PC-3 (cell line): ENCODE measurements around the gene APLNR. TPM values are rescaled to one million over a fixed set of nuclear protein-coding genes. Genes with fewer than 3 reads are reported as not detected.

Source experiments
- ATAC-seq: fragments of 200-7000 bp; cut with Tn5 transposase; 2 replicates; pipeline ENCODE4 v1.9.1; 2020; ENCODE audit warnings: mild to moderate bottlenecking, moderate library complexity
- BruUV-seq: library from RNA; stranded (reverse); fragments of 400-500 nt; replicated peaks from 2 replicates; lab custom pipeline; 2021; lab: Mats Ljungman, UMichigan
- CTCF ChIA-PET: fragments of 300-600 bp; sonication (Branson Sonifier 250); formaldehyde crosslinking; loops from one replicate; lab custom pipeline; 2022; ENCODE audit warnings: antibody characterized with exemption; lab: Charles Lee
- POLR2A ChIA-PET: fragments of 300-600 bp; sonication (Branson Sonifier 250); formaldehyde crosslinking; loops from one replicate; lab custom pipeline; 2022; ENCODE audit warnings: antibody characterized with exemption; ENCODE audit not compliant: unreplicated experiment; lab: Charles Lee
- DNase-seq: peaks from one replicate; pipeline ENCODE4 v3.0.0-alpha.2; 2015
- H2AFZ ChIP-seq: fragments of 300-600 bp; sonication (generic); 2 replicates; pipeline ENCODE4 v1.6.0; 2016; ENCODE audit warnings: antibody characterized with exemption, low read length
- H3F3A ChIP-seq: fragments of 300-600 bp; sonication (generic); one replicate; pipeline ENCODE4 v1.6.0; 2017; ENCODE audit warnings: antibody characterized with exemption, low read length, control low read depth, mild to moderate bottlenecking; ENCODE audit not compliant: unreplicated experiment
- H3K27ac ChIP-seq: fragments of 300-600 bp; sonication (generic); 2 replicates; pipeline ENCODE4 v1.5.1; 2016; ENCODE audit warnings: mild to moderate bottlenecking, low read length
- H3K27me3 ChIP-seq: fragments of 300-600 bp; sonication (generic); 2 replicates; pipeline ENCODE4 v1.6.1; 2016; ENCODE audit warnings: low read length, mixed read lengths
- H3K36me3 ChIP-seq: fragments of 300-600 bp; sonication (generic); 2 replicates; pipeline ENCODE4 v1.6.1; 2016; ENCODE audit warnings: low read depth, mixed run types, low read length, mixed read lengths
- H3K4me1 ChIP-seq: fragments of 300-600 bp; sonication (generic); 2 replicates; pipeline ENCODE4 v1.5.1; 2016; ENCODE audit warnings: low read length; ENCODE audit not compliant: insufficient read depth
- H3K4me2 ChIP-seq: fragments of 300-600 bp; sonication (generic); 2 replicates; pipeline ENCODE4 v1.6.0; 2016; ENCODE audit warnings: low read length
- H3K4me3 ChIP-seq: fragments of 300-600 bp; sonication (generic); 2 replicates; pipeline ENCODE4 v1.5.1; 2016; ENCODE audit warnings: mild to moderate bottlenecking, low read length, mixed read lengths
- H3K79me2 ChIP-seq: fragments of 300-600 bp; sonication (generic); 2 replicates; pipeline ENCODE4 v1.6.1; 2017; ENCODE audit warnings: low read length, mixed read lengths
- H3K9ac ChIP-seq: fragments of 300-600 bp; sonication (generic); 2 replicates; pipeline ENCODE4 v1.6.0; 2016; ENCODE audit warnings: mild to moderate bottlenecking, low read length
- H3K9me2 ChIP-seq: fragments of 300-600 bp; sonication (generic); replicated peaks from 2 replicates; pipeline ENCODE4 v1.6.1; 2016; ENCODE audit warnings: mixed run types, low read length, mixed read lengths
- H3K9me3 ChIP-seq: fragments of 300-600 bp; sonication (generic); 2 replicates; pipeline ENCODE4 v1.6.1; 2016; ENCODE audit warnings: low read length, mixed read lengths
- H4K20me1 ChIP-seq: fragments of 300-600 bp; sonication (generic); 2 replicates; pipeline ENCODE4 v1.6.1; 2016; ENCODE audit warnings: low read length, mixed read lengths
- CTCF ChIP-seq: fragments of 300-600 bp; sonication (generic); conservative IDR thresholded peaks from 2 replicates; pipeline ENCODE4 v1.5.1; 2017; ENCODE audit warnings: antibody characterized with exemption, low read depth, mild to moderate bottlenecking, low read length
- EZH2 ChIP-seq: fragments of 300-600 bp; sonication (generic); IDR thresholded peaks from one replicate; pipeline ENCODE4 v1.6.1; 2017; ENCODE audit warnings: antibody characterized with exemption, mild to moderate bottlenecking, low read length; ENCODE audit not compliant: unreplicated experiment
- EZH2phosphoT487 ChIP-seq: fragments of 300-600 bp; sonication (generic); IDR thresholded peaks from 2 replicates; pipeline ENCODE4 v1.6.1; 2018; ENCODE audit warnings: mild to moderate bottlenecking, antibody characterized with exemption, low read length, borderline replicate concordance
- intact Hi-C: fragments of 100-400 bp; cut with micrococcal nuclease; formaldehyde crosslinking; loops from 2 replicates; pipeline ENCODE4 v1.9.0; 2023
- total RNA-seq: library from RNA; depleted of rRNA; stranded (reverse); fragments of >200 nt; gene quantifications from 2 replicates; pipeline ENCODE4 v1.2.3, GENCODE V29; 2014

APLNR gene
- total RNA-seq, 1 experiment from 2014 or later: not detected

DNA sequence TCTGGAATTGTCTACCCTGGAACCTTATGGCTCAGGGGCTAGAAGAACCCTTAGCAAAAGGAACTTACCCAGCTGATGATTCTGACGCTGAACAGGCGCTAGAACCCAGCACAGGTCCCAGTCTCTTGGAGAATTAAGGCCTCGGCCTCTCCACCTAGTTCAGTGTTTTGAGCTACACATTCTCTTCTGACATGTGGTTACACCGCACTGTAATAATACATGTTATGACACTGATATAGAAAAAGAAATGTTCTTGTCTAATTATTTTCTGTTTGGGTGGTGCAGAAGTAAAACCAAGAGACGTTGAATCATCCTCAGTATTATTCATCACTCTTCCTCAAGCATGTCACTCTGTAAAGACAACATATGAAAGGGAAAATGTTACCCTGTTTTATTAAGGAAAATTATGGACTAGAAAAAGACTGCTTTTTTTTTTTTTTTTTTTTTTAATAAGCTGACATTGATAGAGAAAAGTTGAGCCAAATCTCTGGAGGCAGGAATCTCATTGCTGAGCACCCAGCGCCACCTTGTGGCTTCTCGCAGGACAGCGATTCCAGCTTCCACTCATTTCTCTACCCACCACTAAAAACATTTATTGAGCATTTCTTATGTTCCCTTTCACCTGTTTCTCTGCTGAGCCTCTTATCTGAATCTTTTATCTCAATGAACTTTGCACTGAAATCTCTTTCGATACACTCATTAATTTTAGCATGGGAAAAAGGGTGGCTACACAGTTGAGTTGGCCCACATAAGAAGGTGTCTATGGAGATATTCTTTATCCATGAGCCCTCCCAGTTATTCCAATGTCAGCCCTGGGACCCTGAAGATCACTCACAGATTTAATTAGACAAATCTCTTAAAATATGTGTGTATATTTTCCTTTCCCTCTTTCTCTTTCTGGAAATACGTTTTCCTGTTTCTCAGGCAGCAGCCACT, 12.6 kb upstream of the APLNR start:
- H3K4me2 ChIP-seq: no peak overlapping the region
- no TSS peak for BruUV-seq

GRCh38 chr11:57248780-57249383, 11.8 kb upstream of the APLNR start:
- H3K4me3 ChIP-seq: no peak overlapping the region
- no peaks in the 10 kb centered on the region for H4K20me1 ChIP-seq
- TF ChIP-seq EZH2: no peak
- peak; percentile 65 for TF ChIP-seq CTCF
- no peak for TF ChIP-seq EZH2phosphoT487
- no peaks in the 10 kb centered on the region for H3F3A ChIP-seq
- BruUV-seq: no TSS peak
- no peak overlapping the region for H3K9ac ChIP-seq
- ChIA-PET POLR2A (interaction anchor here (0.6 kb wide), 1 partner anchor 433 kb away, joined by 7 read pairs; no protein-coding TSS in a partner anchor), CTCF (interaction anchor here (0.5 to 2.2 kb wide), 10 partner anchors 30 to 690 kb away, joined by 3 to 68 read pairs (median 4); no protein-coding TSS in a partner anchor)
- H3K9me3 ChIP-seq: no peaks in the 10 kb centered on the region
- H3K27me3 ChIP-seq: peaks cover 36% of the 10 kb centered on the region
- ATAC-seq (peak; percentile 91), DNase-seq (peak; percentile 69)
- intact Hi-C loops: loop anchor here (1.0 kb wide), 3 partner anchors 118 to 408 kb away; no protein-coding TSS in a partner anchor
- no peak overlapping the region for H2AFZ ChIP-seq
- H3K36me3 ChIP-seq: no peaks in the 10 kb centered on the region
- no peak overlapping the region for H3K27ac ChIP-seq
- no peaks in the 10 kb centered on the region for H3K4me1 ChIP-seq
- H3K4me2 ChIP-seq: no peak overlapping the region
- no peaks in the 10 kb centered on the region for H3K9me2 ChIP-seq
- no peaks in the 10 kb centered on the region for H3K79me2 ChIP-seq

More for the DNA sequence above, 12.6 kb upstream of the APLNR start:
- ATAC-seq: peak; percentile 73
- Histone ChIP-seq H3K9ac (no peak overlapping the region), H3K9me3 (no peaks in the 10 kb centered on the region), H3K27ac (no peak overlapping the region), H3K4me3 (no peak overlapping the region), H3K36me3 (no peaks in the 10 kb centered on the region), H3K9me2 (no peaks in the 10 kb centered on the region), H3K27me3 (peaks cover 44% of the 10 kb centered on the region), H2AFZ (no peak overlapping the region), H3K79me2 (no peaks in the 10 kb centered on the region), H3F3A (no peaks in the 10 kb centered on the region), H4K20me1 (no peaks in the 10 kb centered on the region), H3K4me1 (no peaks in the 10 kb centered on the region)
- POLR2A ChIA-PET: interaction anchor here (0.6 kb wide), 1 partner anchor 434 kb away, joined by 7 read pairs; no protein-coding TSS in a partner anchor
- no peak for TF ChIP-seq EZH2
- no peak for TF ChIP-seq EZH2phosphoT487
- peak; percentile 92 for TF ChIP-seq CTCF
- DNase-seq: peak; percentile 83
- intact Hi-C loops: loop anchor here (1.0 kb wide), 3 partner anchors 118 to 408 kb away; no protein-coding TSS in a partner anchor
- CTCF ChIA-PET: interaction anchor here (0.5 to 2.2 kb wide), 16 partner anchors 11 to 691 kb away, joined by 3 to 68 read pairs (median 4); partner anchors contain the start of gene ZDHHC5
